ENCODE measurements around the gene TTF1. TPM values are rescaled to one million over a fixed set of nuclear protein-coding genes. Genes with fewer than 3 reads are reported as not detected.

TTF1 gene
- total RNA-seq, 1 donor from 2014 or later: 12.1 TPM

DNA sequence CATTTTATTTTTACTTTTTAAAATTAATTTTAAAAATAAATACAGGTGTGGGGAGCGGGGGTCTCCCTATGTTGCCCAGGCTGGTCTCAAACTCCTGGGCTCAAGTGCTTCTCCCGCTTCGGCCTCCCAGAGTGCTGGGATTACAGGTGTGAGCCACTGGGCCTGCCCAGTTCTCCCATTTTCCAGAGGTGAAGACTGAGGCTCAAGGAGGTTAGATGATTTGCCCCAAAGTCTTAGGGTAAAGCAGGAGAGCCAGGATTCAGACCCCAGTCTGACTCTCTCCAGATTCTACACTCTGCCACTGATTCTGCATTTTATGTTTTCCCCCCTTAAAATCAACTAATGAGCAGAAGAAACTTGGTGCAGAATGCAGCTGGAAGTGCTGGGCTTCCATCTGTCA is 40.2 kb upstream of the TTF1 start:
- Histone ChIP-seq H3K9me3 (no peaks in the 10 kb centered on the region), H3K4me3 (no peak overlapping the region), H3K27me3 (peaks cover 24% of the 10 kb centered on the region), H3K4me1 (no peaks in the 10 kb centered on the region), H3K27ac (no peak overlapping the region), H3K36me3 (no peaks in the 10 kb centered on the region)
- ATAC-seq (no peak), DNase-seq (no peak)
- TF ChIP-seq, protein P1, sequence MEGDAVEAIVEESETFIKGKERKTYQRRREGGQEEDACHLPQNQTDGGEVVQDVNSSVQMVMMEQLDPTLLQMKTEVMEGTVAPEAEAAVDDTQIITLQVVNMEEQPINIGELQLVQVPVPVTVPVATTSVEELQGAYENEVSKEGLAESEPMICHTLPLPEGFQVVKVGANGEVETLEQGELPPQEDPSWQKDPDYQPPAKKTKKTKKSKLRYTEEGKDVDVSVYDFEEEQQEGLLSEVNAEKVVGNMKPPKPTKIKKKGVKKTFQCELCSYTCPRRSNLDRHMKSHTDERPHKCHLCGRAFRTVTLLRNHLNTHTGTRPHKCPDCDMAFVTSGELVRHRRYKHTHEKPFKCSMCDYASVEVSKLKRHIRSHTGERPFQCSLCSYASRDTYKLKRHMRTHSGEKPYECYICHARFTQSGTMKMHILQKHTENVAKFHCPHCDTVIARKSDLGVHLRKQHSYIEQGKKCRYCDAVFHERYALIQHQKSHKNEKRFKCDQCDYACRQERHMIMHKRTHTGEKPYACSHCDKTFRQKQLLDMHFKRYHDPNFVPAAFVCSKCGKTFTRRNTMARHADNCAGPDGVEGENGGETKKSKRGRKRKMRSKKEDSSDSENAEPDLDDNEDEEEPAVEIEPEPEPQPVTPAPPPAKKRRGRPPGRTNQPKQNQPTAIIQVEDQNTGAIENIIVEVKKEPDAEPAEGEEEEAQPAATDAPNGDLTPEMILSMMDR (IDR thresholded peaks at IDR 0.05): no peak
- intact Hi-C loops (cut with DNase I): no loop called here

DNA sequence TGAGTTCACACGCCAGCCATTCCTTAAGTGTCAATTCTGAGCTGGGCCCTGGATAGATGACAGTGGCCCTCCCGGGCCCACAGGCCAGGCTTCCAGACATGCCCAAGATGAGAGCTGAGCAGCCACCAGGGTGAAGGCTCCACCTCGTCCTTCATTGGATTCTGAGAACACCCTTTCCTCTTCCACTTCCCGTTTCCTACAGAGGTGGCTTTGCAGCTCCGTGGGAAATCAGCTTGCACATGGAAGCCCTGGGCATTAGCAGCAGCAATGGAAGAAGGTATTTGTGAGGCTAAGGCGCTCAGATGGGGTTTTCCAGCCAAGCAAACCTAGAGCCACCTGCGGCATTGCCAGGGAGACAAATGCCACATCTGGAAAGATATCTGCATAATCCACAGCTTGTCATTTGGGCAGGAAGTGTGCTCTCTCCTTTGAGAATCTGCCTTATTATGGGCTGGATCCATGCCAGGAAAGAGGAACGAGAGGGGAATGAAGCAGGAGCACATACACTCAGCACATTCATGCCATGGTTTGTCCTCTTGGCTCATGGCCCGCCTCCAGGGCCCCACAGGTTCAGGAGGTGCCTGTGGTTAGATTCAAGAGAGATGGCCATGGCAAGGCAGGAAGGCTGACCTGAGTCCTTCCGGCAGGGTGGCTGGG is 37.4 kb upstream of the TTF1 start:
- intact Hi-C loops (cut with DNase I): no loop called here
- H3K27me3 ChIP-seq: peaks cover 19% of the 10 kb centered on the region
- H3K4me1 ChIP-seq: no peaks in the 10 kb centered on the region
- H3K9me3 ChIP-seq: no peaks in the 10 kb centered on the region
- DNase-seq: no peak
- H3K4me3 ChIP-seq: no peak overlapping the region
- TF ChIP-seq, protein P1 (IDR thresholded peaks at IDR 0.05): no peak
- ATAC-seq: no peak
- H3K36me3 ChIP-seq: no peaks in the 10 kb centered on the region
- no peak overlapping the region for H3K27ac ChIP-seq

DNA sequence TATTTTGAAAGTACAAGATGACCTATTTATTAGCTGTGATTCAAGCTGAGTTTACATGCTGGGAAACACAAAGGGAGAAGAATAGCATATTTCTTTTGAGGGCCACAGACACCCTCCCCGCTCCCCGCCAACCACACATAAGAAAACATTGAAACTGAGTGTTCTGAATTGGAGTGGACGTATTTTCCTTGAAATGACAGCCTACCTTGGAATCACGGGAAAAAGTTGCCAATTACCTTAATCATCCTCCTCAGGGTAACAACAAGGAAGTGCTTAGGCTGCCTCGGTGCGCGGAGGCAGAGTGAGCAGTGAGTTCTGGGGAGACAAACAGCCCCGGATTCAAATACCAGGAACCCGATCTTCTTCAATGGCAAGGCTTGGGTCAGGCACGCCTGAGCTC is 34.8 kb upstream of the TTF1 start:
- no peaks in the 10 kb centered on the region for H3K9me3 ChIP-seq
- peaks cover 19% of the 10 kb centered on the region for H3K27me3 ChIP-seq
- no peak for DNase-seq
- H3K36me3 ChIP-seq: no peaks in the 10 kb centered on the region
- no peak overlapping the region for H3K4me3 ChIP-seq
- H3K4me1 ChIP-seq: no peaks in the 10 kb centered on the region
- intact Hi-C loops (cut with DNase I): no loop called here
- TF ChIP-seq, protein P1 (IDR thresholded peaks at IDR 0.05): no peak
- H3K27ac ChIP-seq: no peak overlapping the region
- ATAC-seq: no peak

DNA sequence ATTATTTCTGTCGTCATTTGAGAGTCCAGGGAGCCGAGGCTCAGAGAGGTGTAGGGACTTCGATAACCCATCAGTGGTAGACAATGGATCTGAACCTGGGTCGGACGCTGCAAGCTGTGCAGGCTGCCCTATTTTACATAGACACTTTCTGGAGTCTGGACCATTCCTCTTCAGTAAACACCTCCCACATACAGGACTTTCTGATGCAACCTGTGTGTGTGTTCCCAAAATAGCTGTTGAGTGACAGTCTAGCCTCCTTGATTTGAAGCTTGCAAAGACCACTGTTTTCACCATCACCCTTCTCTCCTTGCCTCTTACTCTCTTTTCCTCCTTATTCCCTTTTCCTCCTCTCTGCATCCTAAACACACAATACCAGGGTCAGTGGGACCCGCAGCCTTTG is 34.1 kb upstream of the TTF1 start:
- Histone ChIP-seq H3K36me3 (no peaks in the 10 kb centered on the region), H3K27me3 (peaks cover 18% of the 10 kb centered on the region), H3K4me1 (no peaks in the 10 kb centered on the region), H3K9me3 (no peaks in the 10 kb centered on the region), H3K27ac (no peak overlapping the region), H3K4me3 (no peak overlapping the region)
- ATAC-seq (no peak), DNase-seq (no peak)
- intact Hi-C loops (cut with DNase I): no loop called here
- TF ChIP-seq, protein P1 (IDR thresholded peaks at IDR 0.05): no peak

DNA sequence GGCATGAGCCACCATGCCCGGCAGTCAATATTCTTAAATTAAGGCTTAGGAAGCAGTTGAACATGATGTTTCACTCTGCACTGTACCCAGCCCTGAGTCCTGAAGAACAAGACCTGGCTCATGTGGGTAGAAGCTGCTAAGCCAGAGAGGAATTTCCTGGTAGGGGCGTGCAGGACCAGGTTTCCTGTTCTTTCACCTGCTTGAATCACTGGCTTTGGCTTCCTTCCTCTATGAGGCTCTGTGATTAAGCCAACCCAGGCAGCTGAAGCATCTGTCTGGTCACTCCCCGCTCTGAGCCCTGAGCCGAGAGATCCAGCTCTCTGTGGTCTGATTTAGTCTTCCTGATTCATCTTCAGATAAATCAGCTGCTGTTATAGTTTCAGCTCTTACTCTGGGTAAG is 32.5 kb upstream of the TTF1 start:
- H3K27ac ChIP-seq: no peak overlapping the region
- intact Hi-C loops (cut with DNase I): no loop called here
- peaks cover 11% of the 10 kb centered on the region for H3K27me3 ChIP-seq
- DNase-seq (no peak), ATAC-seq (no peak)
- no peaks in the 10 kb centered on the region for H3K4me1 ChIP-seq
- no peaks in the 10 kb centered on the region for H3K36me3 ChIP-seq
- no peaks in the 10 kb centered on the region for H3K9me3 ChIP-seq
- H3K4me3 ChIP-seq: no peak overlapping the region
- TF ChIP-seq, protein P1 (IDR thresholded peaks at IDR 0.05): no peak

DNA sequence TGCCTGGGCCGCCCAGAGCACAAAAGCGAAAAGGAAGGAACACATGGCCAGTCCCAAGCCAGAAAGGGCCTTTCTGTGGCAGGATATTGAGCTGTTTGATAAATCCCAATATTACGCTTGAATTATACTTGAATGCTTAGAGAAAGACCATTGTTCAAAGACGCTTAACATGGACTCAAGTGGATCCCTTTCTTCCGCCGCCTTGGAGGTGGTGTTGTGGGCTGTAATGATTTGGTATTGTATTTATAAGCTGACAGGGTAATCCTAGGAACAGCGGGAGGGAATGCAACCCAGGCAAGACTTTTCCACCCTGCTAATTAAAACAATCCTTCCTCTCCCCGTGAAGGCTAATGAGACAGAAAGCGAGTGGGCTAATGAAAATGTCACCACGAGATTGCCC is 28.2 kb upstream of the TTF1 start:
- Histone ChIP-seq H3K9me3 (no peaks in the 10 kb centered on the region), H3K27me3 (peaks cover 15% of the 10 kb centered on the region), H3K36me3 (no peaks in the 10 kb centered on the region), H3K27ac (no peak overlapping the region), H3K4me3 (no peak overlapping the region), H3K4me1 (no peaks in the 10 kb centered on the region)
- no peak for DNase-seq
- ATAC-seq: no peak
- intact Hi-C loops (cut with DNase I): no loop called here
- TF ChIP-seq, protein P1 (IDR thresholded peaks at IDR 0.05): no peak
